Sigmoid colon (tissue), 3 donors: ENCODE measurements around the gene TBC1D10A.

ENCODE experiments used
- CTCF ChIP-seq, 4 experiments: fragments of 450-650 bp in 3 of 4; fragments of 200-600 bp in 1 of 4; IDR thresholded peaks; one replicate each; pipeline ENCODE4 v1.5.1; 2016 to 2019; ENCODE audit warnings: antibody characterized with exemption in 4 of 4, mild to moderate bottlenecking in 3 of 4, moderate library complexity in 2 of 4
- POLR2A ChIP-seq, 2 donors: fragments of 450-650 bp; IDR thresholded peaks; one replicate each; pipeline ENCODE4 v1.6.1; 2016; ENCODE audit warnings: antibody characterized with exemption in 2 of 2, mild to moderate bottlenecking in 2 of 2, moderate library complexity in 2 of 2

GRCh38 chr22:30309951-30310741, 16.6 kb downstream of the TBC1D10A start:
- no peak for TF ChIP-seq POLR2A (IDR thresholded peaks at IDR 0.05)
- no peak for TF ChIP-seq CTCF (IDR thresholded peaks at IDR 0.05)
